HCT116 (cell line): ENCODE results near the gene GNPTG.

Experiments
- ATF3 ChIP-seq: IDR thresholded peaks from 2 replicates; pipeline ENCODE4 v1.6.1; 2012
- CTCF ChIP-seq, 3 experiments: fragments of 200-600 bp in 1 of 3; sonication (generic) in 1 of 3; IDR thresholded peaks in 2 of 3; conservative IDR thresholded peaks in 1 of 3; 2 replicates each; pipeline ENCODE4 v1.5.1; 2012 to 2017; ENCODE audit warnings: low read depth in 2 of 3, low read length in 2 of 3, antibody characterized with exemption in 1 of 3, borderline replicate concordance in 1 of 3, control low read depth in 1 of 3, mild to moderate bottlenecking in 1 of 3, mixed read lengths in 1 of 3, mixed run types in 1 of 3, moderate library complexity in 1 of 3; ENCODE audit not compliant: insufficient read depth in 1 of 3
- EZH2 ChIP-seq: fragments of 200-600 bp; sonication (generic); IDR thresholded peaks from 2 replicates; pipeline ENCODE4 v1.6.1; 2017; ENCODE audit warnings: antibody characterized with exemption, mixed run types
- JUND ChIP-seq: IDR thresholded peaks from 2 replicates; pipeline ENCODE4 v1.6.1; 2012
- MAX ChIP-seq: IDR thresholded peaks from 2 replicates; pipeline ENCODE4 v1.6.1; 2012
- POLR2A ChIP-seq: IDR thresholded peaks from 2 replicates; pipeline ENCODE4 v1.7.0; 2011; ENCODE audit warnings: borderline replicate concordance; ENCODE audit not compliant: insufficient read depth, insufficient read length; ENCODE audit errors: extremely low read depth
- POLR2AphosphoS5 ChIP-seq: IDR thresholded peaks from 2 replicates; pipeline ENCODE4 v1.6.1; 2011; ENCODE audit warnings: mild to moderate bottlenecking, low read depth, low read length, moderate library complexity
- RAD21 ChIP-seq: IDR thresholded peaks from 2 replicates; pipeline ENCODE4 v1.6.1; 2012; ENCODE audit warnings: low read depth, mild to moderate bottlenecking
- SP1 ChIP-seq: IDR thresholded peaks from 2 replicates; pipeline ENCODE4 v1.6.1; 2012; ENCODE audit warnings: low read depth
- YY1 ChIP-seq: IDR thresholded peaks from 2 replicates; pipeline ENCODE4 v1.6.1; 2011; ENCODE audit warnings: low read length, low read depth, moderate library complexity, mild to moderate bottlenecking; ENCODE audit not compliant: insufficient replicate concordance; ENCODE audit errors: extremely low read depth
- ZNF274 ChIP-seq: fragments of 200-500 bp; sonication (Bioruptor generic); IDR thresholded peaks from 2 replicates; pipeline ENCODE4 v1.6.1; 2014; ENCODE audit warnings: mild to moderate bottlenecking, low read depth, low read length, inconsistent platforms

GRCh38 chr16:1401061-1401757 lies 49.5 kb downstream of the GNPTG start:
- no peak for TF ChIP-seq CTCF (IDR thresholded peaks at IDR 0.05 in 2 of 3, conservative IDR thresholded peaks at IDR 0.05 in 1 of 3; ENCODE audit: borderline replicate concordance in 1 of 3, insufficient read depth in 1 of 3, low read depth in 2 of 3, low read length in 2 of 3)
- TF ChIP-seq ZNF274 = no peak
- TF ChIP-seq YY1 = no peak
- no peak for TF ChIP-seq MAX
- TF ChIP-seq RAD21 = no peak
- no peak for TF ChIP-seq JUND
- TF ChIP-seq POLR2AphosphoS5 = no peak
- no peak for TF ChIP-seq EZH2
- no peak for TF ChIP-seq SP1
- TF ChIP-seq POLR2A = no peak
- TF ChIP-seq ATF3 = no peak
